Activated effector memory CD4-positive, alpha-beta T cell treated with Interleukin-2 at 50 U/mL for 16 hours (primary cell): ENCODE measurements around the gene SYNPO.

Source experiments
- DNase-seq: peaks from one replicate; pipeline ENCODE4 v3.0.0-alpha.2; 2020

The SYNPO gene

GRCh38 chr5:150625831-150626746, 14.4 kb upstream of the SYNPO start:
- DNase-seq = no peak

- no peak for DNase-seq
Observed at GRCh38 chr5:150626853-150627276, 13.6 kb upstream of the SYNPO start.

- DNase-seq = no peak
Observed at GRCh38 chr5:150627731-150628545, 12.5 kb upstream of the SYNPO start.

DNA sequence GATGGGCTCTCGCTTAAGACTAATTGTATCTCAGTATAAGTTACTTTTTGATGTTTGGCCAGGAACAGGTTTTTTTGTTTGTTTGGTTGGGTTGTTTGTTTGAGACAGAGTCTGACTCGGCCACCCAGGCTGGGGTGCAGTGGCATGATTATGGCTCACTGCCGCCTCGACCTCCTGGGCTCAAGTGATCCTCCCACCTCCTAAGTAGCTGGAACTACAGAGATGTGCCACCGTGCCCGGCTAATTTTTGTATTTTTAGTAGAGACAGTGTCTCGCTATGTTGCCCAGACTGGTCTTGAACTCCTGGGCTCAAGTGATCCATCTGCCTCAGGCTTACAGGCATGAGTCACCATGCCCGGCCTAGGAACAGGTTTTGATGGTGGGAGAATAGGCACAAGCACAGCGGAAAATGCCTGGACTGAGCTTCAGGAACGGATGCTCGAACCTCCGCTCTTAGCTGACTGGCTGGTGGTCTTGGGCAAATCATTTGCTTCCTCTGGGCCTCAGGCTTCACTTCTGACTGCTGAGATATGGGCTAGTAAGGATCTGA, 11.4 kb upstream of the SYNPO start:
- no peak for DNase-seq

- no peak for DNase-seq
Observed at GRCh38 chr5:150630016-150630415, 10.4 kb upstream of the SYNPO start.

GRCh38 chr5:150630461-150631325, 9.8 kb upstream of the SYNPO start:
- no peak for DNase-seq

DNA sequence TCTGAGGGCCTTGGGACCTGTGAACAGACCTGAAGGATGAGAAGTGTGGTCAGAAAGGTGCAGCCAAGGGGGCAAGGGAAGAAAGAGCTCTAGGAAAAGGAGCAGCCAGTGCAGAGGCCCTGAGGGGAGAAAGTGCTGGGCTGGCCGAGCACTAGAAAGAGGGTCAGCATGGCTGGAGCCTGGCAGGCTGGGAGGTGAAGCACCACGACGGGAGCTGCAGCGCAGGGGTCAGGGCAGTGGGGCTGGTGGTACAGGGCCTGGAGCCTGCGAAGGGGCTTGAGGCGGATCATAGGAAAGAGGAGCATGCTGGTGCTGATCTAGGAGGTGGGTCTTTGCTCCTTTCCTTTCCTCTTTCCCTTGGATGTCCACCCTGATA, 9.1 kb upstream of the SYNPO start:
- no peak for DNase-seq

GRCh38 chr5:150632305-150633160, 7.9 kb upstream of the SYNPO start:
- no peak for DNase-seq

- no peak for DNase-seq
Observed at GRCh38 chr5:150633429-150633828, 7.0 kb upstream of the SYNPO start.

DNA sequence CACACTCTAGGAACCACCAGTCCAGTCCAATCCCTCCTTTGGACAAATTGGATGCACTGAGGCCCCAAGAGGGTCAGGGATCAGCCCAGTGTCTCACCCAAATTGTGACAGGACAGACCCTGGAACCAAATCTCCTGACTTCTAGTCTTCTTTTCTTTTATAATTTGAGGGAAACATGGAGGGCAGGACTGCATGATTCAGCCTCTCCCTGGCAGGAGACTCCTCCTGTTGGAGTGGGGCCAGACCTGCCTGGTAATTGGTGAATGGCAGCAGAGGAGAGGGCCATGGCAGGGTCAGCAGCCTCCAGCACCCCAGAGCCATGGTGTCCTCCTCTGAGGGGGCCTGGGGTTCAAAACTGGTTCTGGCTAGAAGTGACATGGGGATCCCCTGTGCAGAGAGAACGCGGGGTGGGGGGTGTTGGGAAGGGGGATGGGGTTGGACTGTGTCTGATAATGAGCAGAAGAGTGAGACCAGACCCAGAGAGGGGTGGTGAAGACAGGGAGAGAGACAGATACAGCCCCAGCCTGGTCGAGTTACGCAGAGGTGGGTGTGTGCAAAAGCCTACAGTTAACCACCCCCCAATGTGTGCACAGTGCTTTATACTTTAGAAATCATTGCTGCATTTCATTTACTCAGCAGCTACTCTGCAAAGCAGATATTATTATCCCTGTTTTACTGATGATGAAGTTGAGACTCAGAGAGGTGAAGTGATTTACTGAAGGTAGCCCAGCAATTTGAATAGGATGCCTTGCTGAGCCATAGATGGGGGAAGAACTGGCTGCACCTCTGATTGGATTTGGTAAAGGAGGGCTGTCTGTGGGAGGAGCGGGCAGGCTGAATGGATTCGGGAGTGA, 3.8 kb upstream of the SYNPO start:
- DNase-seq = no peak

DNA sequence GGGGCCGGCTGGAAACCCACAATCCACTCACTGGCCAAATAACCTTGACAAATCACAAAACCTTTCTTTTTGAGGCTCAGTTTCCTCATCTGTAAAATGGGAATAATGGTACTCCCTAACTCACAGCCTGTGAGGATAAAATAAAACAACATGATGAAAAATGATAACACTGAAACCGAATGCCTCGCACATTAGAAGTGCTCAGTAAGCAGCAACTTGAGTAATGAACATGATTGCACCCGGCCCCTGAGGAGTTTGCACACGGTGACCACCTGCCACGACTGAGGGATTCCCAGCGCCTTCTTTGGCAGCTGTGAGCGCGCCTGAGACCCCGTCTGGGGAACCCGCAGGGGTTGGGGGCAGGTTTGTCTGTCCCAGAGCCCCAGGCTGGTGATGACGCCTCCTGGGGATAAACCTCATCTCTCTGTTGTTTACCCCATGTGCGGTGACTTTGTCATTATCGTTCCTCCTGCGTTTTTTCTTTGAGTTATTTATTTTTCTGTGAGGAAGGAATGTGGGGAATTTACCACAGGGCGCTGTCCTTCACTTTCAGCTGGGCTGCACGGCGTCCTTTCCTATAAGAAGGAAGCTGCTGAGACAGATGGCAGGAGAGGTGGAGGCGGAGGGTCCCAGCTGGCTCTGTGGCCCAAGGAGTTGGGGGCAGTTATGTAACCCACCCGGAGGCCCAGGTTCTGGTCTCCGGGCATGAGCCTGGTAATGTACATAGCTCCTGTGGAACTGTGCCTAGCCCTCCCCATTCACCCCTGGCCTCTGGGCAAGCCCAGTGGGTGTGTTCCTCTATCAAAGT, 3.0 kb upstream of the SYNPO start:
- DNase-seq = no peak

- no peak for DNase-seq
Observed at GRCh38 chr5:150638053-150638444, 2.4 kb upstream of the SYNPO start.

- DNase-seq = no peak
Observed at GRCh38 chr5:150638488-150639376, 1.7 kb upstream of the SYNPO start.

GRCh38 chr5:150639377-150639692, 1.1 kb upstream of the SYNPO start:
- no peak for DNase-seq

- DNase-seq = no peak
Observed at GRCh38 chr5:150639751-150640150, 709 bp upstream of the SYNPO start.

GRCh38 chr5:150641006-150641570, 628 bp downstream of the SYNPO start:
- DNase-seq = no peak

GRCh38 chr5:150641824-150642566, 1.5 kb downstream of the SYNPO start:
- no peak for DNase-seq

DNA sequence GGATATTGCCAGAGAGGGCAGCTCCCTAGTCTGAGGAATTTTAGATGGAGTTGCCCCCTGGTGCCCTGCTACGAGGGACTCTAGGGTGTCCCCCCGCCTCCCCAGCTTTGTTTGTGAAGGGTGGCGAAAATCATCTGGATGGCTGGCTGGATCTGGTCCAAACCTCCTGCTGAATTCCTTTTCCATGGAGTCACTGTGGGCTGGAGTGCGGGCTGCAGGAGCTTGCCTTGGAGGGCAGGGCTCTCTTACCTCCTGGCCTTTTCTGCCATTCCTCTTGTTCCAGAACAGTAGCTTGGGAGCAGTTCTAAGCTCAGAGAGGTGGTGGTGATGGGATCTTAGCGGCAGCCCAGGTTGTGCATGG, 2.1 kb downstream of the SYNPO start:
- DNase-seq = no peak
